Neural cell (in vitro differentiated cells): ENCODE results near the gene ZP1. TPM values are rescaled to one million over a fixed set of nuclear protein-coding genes. Genes with fewer than 3 reads are reported as not detected.

Experiments used
- H2AFZ ChIP-seq: fragments of 200-600, 300-800 bp; sonication (generic), shearing (Covaris generic); 2 replicates; pipeline ENCODE4 v1.6.0; 2014; ENCODE audit warnings: low read depth, mild to moderate bottlenecking, antibody characterized with exemption, low read length, moderate library complexity
- H3F3A ChIP-seq: fragments of 200-600 bp; shearing (Covaris generic); 2 replicates; pipeline ENCODE4 v1.6.1; 2016; ENCODE audit warnings: mild to moderate bottlenecking, moderate library complexity, mixed read lengths, antibody characterized with exemption, low read length; ENCODE audit not compliant: insufficient read depth, poor library complexity, severe bottlenecking
- H3K27ac ChIP-seq: fragments of 200-600, 300-800 bp; sonication (generic), shearing (Covaris generic); 2 replicates; pipeline ENCODE4 v1.5.1; 2014; ENCODE audit warnings: mild to moderate bottlenecking, low read length, moderate library complexity
- H3K27me3 ChIP-seq: fragments of 300-800, 200-600 bp; sonication (generic), shearing (Covaris generic); 2 replicates; pipeline ENCODE4 v1.6.0; 2014; ENCODE audit warnings: mild to moderate bottlenecking, low read depth, low read length, moderate library complexity; ENCODE audit not compliant: insufficient read depth
- H3K36me3 ChIP-seq: fragments of 300-800, 200-600 bp; sonication (generic), shearing (Covaris generic); 2 replicates; pipeline ENCODE4 v1.5.1; 2014; ENCODE audit warnings: mild to moderate bottlenecking, antibody characterized with exemption, low read length, moderate library complexity; ENCODE audit not compliant: insufficient read depth
- H3K4me2 ChIP-seq: fragments of 300-800, 200-600 bp; sonication (generic), shearing (Covaris generic); 2 replicates; pipeline ENCODE4 v1.6.0; 2014; ENCODE audit warnings: mild to moderate bottlenecking, low read length
- H3K4me3 ChIP-seq: fragments of 300-800, 200-600 bp; sonication (generic), shearing (Covaris generic); 2 replicates; pipeline ENCODE4 v1.5.1; 2014; ENCODE audit warnings: mild to moderate bottlenecking, low read length, moderate library complexity
- H3K79me2 ChIP-seq: fragments of 200-600 bp; shearing (Covaris generic); replicated peaks from 2 replicates; pipeline ENCODE4 v1.6.0; 2014; ENCODE audit warnings: mild to moderate bottlenecking, low read length, moderate library complexity; ENCODE audit not compliant: insufficient read depth
- H3K9ac ChIP-seq: fragments of 300-800, 200-600 bp; sonication (generic), shearing (Covaris generic); 2 replicates; pipeline ENCODE4 v1.6.1; 2016; ENCODE audit warnings: mild to moderate bottlenecking, low read length, mixed read lengths
- H3K9me2 ChIP-seq: fragments of 200-600 bp; shearing (Covaris generic); 2 replicates; pipeline ENCODE4 v1.6.1; 2016; ENCODE audit warnings: mild to moderate bottlenecking, low read length, mixed read lengths; ENCODE audit not compliant: insufficient read depth
- H3K9me3 ChIP-seq: fragments of 200-600, 300-800 bp; sonication (generic), shearing (Covaris generic); 2 replicates; pipeline ENCODE4 v1.6.1; 2016; ENCODE audit warnings: mild to moderate bottlenecking, mixed run types, low read length, moderate library complexity, mixed read lengths
- H4K20me1 ChIP-seq: fragments of 200-600 bp; shearing (Covaris generic); 2 replicates; pipeline ENCODE4 v1.6.1; 2016; ENCODE audit warnings: mild to moderate bottlenecking, mixed run types; ENCODE audit not compliant: insufficient read depth
- EP300 ChIP-seq: fragments of 450-650 bp; conservative IDR thresholded peaks from 2 replicates; pipeline ENCODE4 v1.6.1; 2014; ENCODE audit warnings: antibody characterized with exemption, mild to moderate bottlenecking, moderate library complexity; ENCODE audit not compliant: poor library complexity, severe bottlenecking
- EZH2 ChIP-seq: fragments of 200-600, 300-800 bp; shearing (Covaris generic), sonication (generic); IDR thresholded peaks from 2 replicates; pipeline ENCODE4 v1.6.1; 2014; ENCODE audit warnings: antibody characterized with exemption, low read length, borderline replicate concordance, mild to moderate bottlenecking; ENCODE audit not compliant: insufficient read depth, poor library complexity, severe bottlenecking
- MXI1 ChIP-seq: fragments of 450-650 bp; conservative IDR thresholded peaks from 2 replicates; pipeline ENCODE4 v1.6.1; 2014; ENCODE audit warnings: antibody characterized with exemption, mild to moderate bottlenecking; ENCODE audit not compliant: poor library complexity, severe bottlenecking
- POLR2AphosphoS5 ChIP-seq: IDR thresholded peaks from 2 replicates; pipeline ENCODE4 v1.6.1; 2012
- RAD21 ChIP-seq: fragments of 450-650 bp; conservative IDR thresholded peaks from 2 replicates; pipeline ENCODE4 v1.6.1; 2014; ENCODE audit warnings: antibody characterized with exemption, mild to moderate bottlenecking, moderate library complexity
- SMC3 ChIP-seq: fragments of 450-650 bp; conservative IDR thresholded peaks from 2 replicates; pipeline ENCODE4 v1.6.1; 2014; ENCODE audit warnings: antibody characterized with exemption, mild to moderate bottlenecking, moderate library complexity; ENCODE audit not compliant: poor library complexity
- TAF1 ChIP-seq: IDR thresholded peaks from 2 replicates; pipeline ENCODE4 v1.6.1; 2012; ENCODE audit warnings: low read depth
- polyA plus RNA-seq: library from polyadenylated mRNA; depleted of rRNA; stranded (reverse); fragments of >200 nt; gene quantifications from 2 replicates; pipeline ENCODE4 v1.2.3, GENCODE V29; 2014
- TF ChIP-seq, protein P1 (sequence below): IDR thresholded peaks from 2 replicates; pipeline ENCODE4 v1.6.1; 2012; ENCODE audit warnings: borderline replicate concordance
- TF ChIP-seq, protein P2 (sequence below): fragments of 450-650 bp; IDR thresholded peaks from 2 replicates; pipeline ENCODE4 v1.5.1; 2014; ENCODE audit warnings: antibody characterized with exemption, mild to moderate bottlenecking, moderate library complexity; ENCODE audit not compliant: poor library complexity, severe bottlenecking

Gene ZP1
- polyA plus RNA-seq, 1 donor from 2014 or later: 1.5 TPM

DNA sequence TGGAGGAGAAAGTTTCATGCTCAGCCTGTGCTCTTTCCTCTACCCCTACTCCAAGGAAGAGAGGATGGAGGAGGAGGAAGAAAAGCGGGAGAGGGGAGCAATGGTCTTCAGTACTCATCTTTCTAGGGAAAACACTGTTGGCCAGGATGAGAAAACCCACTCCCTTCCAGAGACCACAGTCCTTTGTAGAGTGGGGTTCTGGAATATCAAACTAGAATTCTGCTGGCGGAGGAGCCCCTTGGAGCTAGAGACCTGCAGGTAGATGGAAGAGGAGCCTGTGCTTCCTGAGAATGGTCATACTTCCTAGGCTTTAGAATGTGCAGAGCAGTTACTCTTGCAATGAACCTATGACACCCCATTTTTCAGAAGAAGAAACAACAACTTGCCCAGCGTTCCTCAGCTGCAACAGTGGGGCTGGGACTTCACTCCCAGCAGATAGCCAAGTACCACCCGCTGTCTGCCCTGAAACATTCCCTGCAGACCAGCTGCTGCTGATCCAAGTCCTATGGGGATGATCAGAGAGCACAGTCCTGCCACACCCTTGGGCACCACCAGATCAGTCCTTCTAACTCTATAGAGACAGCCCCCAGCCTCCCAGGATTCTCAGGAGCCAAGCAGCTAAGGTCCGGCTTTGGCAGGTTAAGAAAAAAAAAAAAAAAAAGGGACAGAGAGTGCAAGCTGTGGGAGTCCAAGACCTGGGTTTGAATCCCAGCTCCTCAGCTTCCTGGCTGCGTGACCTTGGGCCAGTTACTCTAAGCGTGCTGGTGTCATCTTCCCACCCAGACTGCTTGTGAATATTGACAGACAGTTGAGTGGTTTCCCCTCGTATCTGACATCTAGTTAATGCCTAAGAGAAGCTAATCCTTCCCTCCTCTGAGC lies 12.3 kb upstream of the ZP1 start:
- no peaks in the 10 kb centered on the region for H3K79me2 ChIP-seq
- H2AFZ ChIP-seq: no peak overlapping the region
- TF ChIP-seq TAF1 (no peak), SMC3 (no peak), MXI1 (no peak)
- TF ChIP-seq, protein P1, sequence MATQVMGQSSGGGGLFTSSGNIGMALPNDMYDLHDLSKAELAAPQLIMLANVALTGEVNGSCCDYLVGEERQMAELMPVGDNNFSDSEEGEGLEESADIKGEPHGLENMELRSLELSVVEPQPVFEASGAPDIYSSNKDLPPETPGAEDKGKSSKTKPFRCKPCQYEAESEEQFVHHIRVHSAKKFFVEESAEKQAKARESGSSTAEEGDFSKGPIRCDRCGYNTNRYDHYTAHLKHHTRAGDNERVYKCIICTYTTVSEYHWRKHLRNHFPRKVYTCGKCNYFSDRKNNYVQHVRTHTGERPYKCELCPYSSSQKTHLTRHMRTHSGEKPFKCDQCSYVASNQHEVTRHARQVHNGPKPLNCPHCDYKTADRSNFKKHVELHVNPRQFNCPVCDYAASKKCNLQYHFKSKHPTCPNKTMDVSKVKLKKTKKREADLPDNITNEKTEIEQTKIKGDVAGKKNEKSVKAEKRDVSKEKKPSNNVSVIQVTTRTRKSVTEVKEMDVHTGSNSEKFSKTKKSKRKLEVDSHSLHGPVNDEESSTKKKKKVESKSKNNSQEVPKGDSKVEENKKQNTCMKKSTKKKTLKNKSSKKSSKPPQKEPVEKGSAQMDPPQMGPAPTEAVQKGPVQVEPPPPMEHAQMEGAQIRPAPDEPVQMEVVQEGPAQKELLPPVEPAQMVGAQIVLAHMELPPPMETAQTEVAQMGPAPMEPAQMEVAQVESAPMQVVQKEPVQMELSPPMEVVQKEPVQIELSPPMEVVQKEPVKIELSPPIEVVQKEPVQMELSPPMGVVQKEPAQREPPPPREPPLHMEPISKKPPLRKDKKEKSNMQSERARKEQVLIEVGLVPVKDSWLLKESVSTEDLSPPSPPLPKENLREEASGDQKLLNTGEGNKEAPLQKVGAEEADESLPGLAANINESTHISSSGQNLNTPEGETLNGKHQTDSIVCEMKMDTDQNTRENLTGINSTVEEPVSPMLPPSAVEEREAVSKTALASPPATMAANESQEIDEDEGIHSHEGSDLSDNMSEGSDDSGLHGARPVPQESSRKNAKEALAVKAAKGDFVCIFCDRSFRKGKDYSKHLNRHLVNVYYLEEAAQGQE: no peak
- H3K9ac ChIP-seq: no peak overlapping the region
- H3K27me3 ChIP-seq: no peaks in the 10 kb centered on the region
- H3K27ac ChIP-seq: no peak overlapping the region
- H4K20me1 ChIP-seq: no peaks in the 10 kb centered on the region
- H3K4me3 ChIP-seq: no peak overlapping the region
- no peaks in the 10 kb centered on the region for H3K36me3 ChIP-seq
- H3F3A ChIP-seq: no peaks in the 10 kb centered on the region
- H3K9me3 ChIP-seq: no peaks in the 10 kb centered on the region
- no peaks in the 10 kb centered on the region for H3K9me2 ChIP-seq
- no peak overlapping the region for H3K4me2 ChIP-seq

DNA sequence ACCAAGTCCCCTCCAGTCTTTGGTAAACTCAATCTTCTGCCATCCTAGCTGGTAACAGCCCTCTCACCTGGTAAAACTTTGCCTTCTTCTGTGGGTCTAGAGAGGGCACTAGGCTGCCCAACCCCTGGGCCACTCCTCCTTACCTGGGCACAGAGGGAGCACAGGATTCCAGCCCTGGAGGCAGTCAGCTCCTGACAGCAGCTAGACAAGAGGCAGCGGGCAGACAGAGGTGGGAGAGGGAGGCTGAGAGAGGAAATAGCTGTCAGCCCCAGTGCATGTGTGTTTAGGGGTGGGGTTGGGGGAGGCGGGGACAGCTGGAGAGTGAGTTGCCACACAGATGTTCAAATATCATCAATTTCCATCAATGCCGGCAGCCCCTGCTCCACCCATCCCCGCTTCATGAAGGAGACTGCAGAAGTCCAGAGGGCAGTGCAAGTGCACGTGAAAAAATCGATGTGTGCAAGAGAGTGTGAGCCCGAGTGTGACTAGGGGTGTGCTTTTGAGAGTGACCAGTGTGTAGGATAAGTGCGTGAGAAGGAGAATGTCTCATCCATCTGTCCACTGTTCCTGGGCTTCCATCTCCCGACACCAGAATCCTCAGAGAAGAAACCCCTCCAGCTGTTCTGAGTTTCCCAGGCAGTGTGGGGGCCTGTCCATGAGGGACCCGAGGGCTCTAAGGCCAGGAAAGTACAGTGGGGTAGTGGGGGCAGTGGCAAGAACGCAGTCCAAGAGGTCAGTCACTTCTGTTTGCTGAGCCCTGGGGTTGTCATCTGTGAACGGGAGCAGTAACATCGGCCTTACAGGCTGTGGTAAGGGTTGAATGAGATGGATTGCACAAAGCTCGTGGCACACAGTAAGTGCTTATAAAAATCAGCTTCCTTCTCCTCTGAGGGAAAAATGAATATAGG lies 11.4 kb upstream of the ZP1 start, which contains the start of gene PTGDR2:
Gene PTGDR2, minus strand, starts transcription at position 225 of the 908 bp plus-strand sequence. CDS start 2,228 bp downstream, outside the sequence.
- H3K4me2 ChIP-seq: no peak within 1 kb of the TSS

More for the DNA sequence above, 11.4 kb upstream of the ZP1 start, which contains the start of gene PTGDR2:
- Histone ChIP-seq H3K9me3 (no peaks in the 10 kb centered on the region), H2AFZ (no peak within 1 kb of the TSS), H3K36me3 (no peaks in the 10 kb centered on the region), H3K4me3 (no peak within 1 kb of the TSS), H3F3A (no peaks in the 10 kb centered on the region), H3K9me2 (no peaks in the 10 kb centered on the region), H4K20me1 (no peaks in the 10 kb centered on the region), H3K27me3 (no peaks in the 10 kb centered on the region), H3K9ac (no peak within 1 kb of the TSS), H3K79me2 (no peaks in the 10 kb centered on the region), H3K27ac (no peak within 1 kb of the TSS)
- TF ChIP-seq MXI1 (no peak), RAD21 (no peak), TAF1 (no peak), EZH2 (no peak), EP300 (no peak), SMC3 (no peak), POLR2AphosphoS5 (no peak)
- TF ChIP-seq, protein P2, sequence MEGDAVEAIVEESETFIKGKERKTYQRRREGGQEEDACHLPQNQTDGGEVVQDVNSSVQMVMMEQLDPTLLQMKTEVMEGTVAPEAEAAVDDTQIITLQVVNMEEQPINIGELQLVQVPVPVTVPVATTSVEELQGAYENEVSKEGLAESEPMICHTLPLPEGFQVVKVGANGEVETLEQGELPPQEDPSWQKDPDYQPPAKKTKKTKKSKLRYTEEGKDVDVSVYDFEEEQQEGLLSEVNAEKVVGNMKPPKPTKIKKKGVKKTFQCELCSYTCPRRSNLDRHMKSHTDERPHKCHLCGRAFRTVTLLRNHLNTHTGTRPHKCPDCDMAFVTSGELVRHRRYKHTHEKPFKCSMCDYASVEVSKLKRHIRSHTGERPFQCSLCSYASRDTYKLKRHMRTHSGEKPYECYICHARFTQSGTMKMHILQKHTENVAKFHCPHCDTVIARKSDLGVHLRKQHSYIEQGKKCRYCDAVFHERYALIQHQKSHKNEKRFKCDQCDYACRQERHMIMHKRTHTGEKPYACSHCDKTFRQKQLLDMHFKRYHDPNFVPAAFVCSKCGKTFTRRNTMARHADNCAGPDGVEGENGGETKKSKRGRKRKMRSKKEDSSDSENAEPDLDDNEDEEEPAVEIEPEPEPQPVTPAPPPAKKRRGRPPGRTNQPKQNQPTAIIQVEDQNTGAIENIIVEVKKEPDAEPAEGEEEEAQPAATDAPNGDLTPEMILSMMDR: no peak
- TF ChIP-seq, protein P1: no peak
